CD14-positive monocyte (primary cell): ENCODE results near the gene HSD11B2. TPM values are rescaled to one million over a fixed set of nuclear protein-coding genes. Genes with fewer than 3 reads are reported as not detected.

ENCODE experiments used
- DNase-seq, 3 donors: peaks; one replicate each; pipeline ENCODE4 v3.0.0-alpha.2; 2011 to 2022
- H2AFZ ChIP-seq: 2 replicates; pipeline ENCODE4 v1.6.0; 2012; ENCODE audit warnings: mild to moderate bottlenecking, low read depth, low read length, inconsistent platforms; ENCODE audit not compliant: insufficient read depth, poor library complexity, severe bottlenecking
- H3K27ac ChIP-seq, 2 donors: 1 replicate in 1 of 2; 2 replicates in 1 of 2; pipeline ENCODE4 v1.5.1; 2012 to 2013; ENCODE audit warnings: low read length in 2 of 2, control low read depth in 1 of 2, inconsistent platforms in 1 of 2, low read depth in 1 of 2, mild to moderate bottlenecking in 1 of 2
- H3K27me3 ChIP-seq, 2 donors: one replicate each; pipeline versions ENCODE4 v1.6.0 to v1.6.1; 2011 to 2013; ENCODE audit warnings: low read length in 2 of 2; ENCODE audit not compliant: control insufficient read depth in 2 of 2, insufficient read depth in 2 of 2
- H3K36me3 ChIP-seq, 2 donors: replicated peaks in 1 of 2; 1 replicate in 1 of 2; 2 replicates in 1 of 2; pipeline versions ENCODE4 v1.5.1 to v1.6.1; 2012 to 2013; ENCODE audit warnings: low read length in 2 of 2, control low read depth in 1 of 2, inconsistent platforms in 1 of 2, mild to moderate bottlenecking in 1 of 2; ENCODE audit not compliant: insufficient read depth in 2 of 2, control insufficient read depth in 1 of 2
- H3K4me1 ChIP-seq, 2 donors: 1 replicate in 1 of 2; 2 replicates in 1 of 2; pipeline versions ENCODE4 v1.5.1 to v1.6.1; 2012 to 2013; ENCODE audit warnings: low read length in 2 of 2, control low read depth in 1 of 2, inconsistent platforms in 1 of 2, mild to moderate bottlenecking in 1 of 2, moderate library complexity in 1 of 2; ENCODE audit not compliant: insufficient read depth in 2 of 2, control insufficient read depth in 1 of 2
- H3K4me2 ChIP-seq: replicated peaks from 2 replicates; pipeline ENCODE3; 2012; ENCODE audit warnings: low read length, moderate library complexity, mild to moderate bottlenecking; ENCODE audit not compliant: poor library complexity, severe bottlenecking; ENCODE audit errors: extremely low read depth
- H3K4me3 ChIP-seq, 3 experiments: fragments of 200-600 bp in 1 of 3; sonication (generic) in 1 of 3; replicated peaks in 1 of 3; 1 replicate in 2 of 3; 2 replicates in 1 of 3; pipeline ENCODE4 v1.5.1; 2011 to 2013; ENCODE audit warnings: low read length in 3 of 3, mild to moderate bottlenecking in 3 of 3, control low read depth in 2 of 3, low read depth in 2 of 3, inconsistent platforms in 1 of 3, moderate library complexity in 1 of 3
- H3K79me2 ChIP-seq: 2 replicates; pipeline ENCODE4 v1.6.0; 2012; ENCODE audit warnings: mild to moderate bottlenecking, control low read depth, inconsistent platforms, low read length, moderate library complexity; ENCODE audit not compliant: insufficient read depth
- H3K9ac ChIP-seq: 2 replicates; pipeline ENCODE4 v1.6.0; 2017; ENCODE audit warnings: low read length, mild to moderate bottlenecking; ENCODE audit not compliant: insufficient read depth, poor library complexity, severe bottlenecking
- H3K9me3 ChIP-seq, 2 donors: replicated peaks in 1 of 2; 1 replicate in 1 of 2; 2 replicates in 1 of 2; pipeline versions ENCODE4 v1.5.1 to v1.6.1; 2012 to 2013; ENCODE audit warnings: low read length in 2 of 2, control low read depth in 1 of 2; ENCODE audit not compliant: control insufficient read depth in 1 of 2, insufficient read depth in 1 of 2
- H4K20me1 ChIP-seq: 2 replicates; pipeline ENCODE4 v1.6.0; 2012; ENCODE audit warnings: mild to moderate bottlenecking, low read length, control low read depth, moderate library complexity; ENCODE audit not compliant: insufficient read depth
- H3K27ac Mint-ChIP-seq, 7 donors: one replicate each; pipeline ENCODE4 v1.8.0; 2020; ENCODE audit warnings: mild to moderate bottlenecking in 7 of 7, mixed read lengths in 7 of 7, moderate library complexity in 6 of 7, inconsistent platforms in 2 of 7
- H3K27me3 Mint-ChIP-seq, 3 donors: one replicate each; pipeline ENCODE4 v1.8.0; 2021 to 2022; ENCODE audit warnings: low read depth in 3 of 3, mild to moderate bottlenecking in 3 of 3, mixed read lengths in 3 of 3, moderate library complexity in 3 of 3, inconsistent platforms in 1 of 3
- H3K36me3 Mint-ChIP-seq, 2 donors: one replicate each; pipeline ENCODE4 v1.8.0; 2020; ENCODE audit warnings: mixed read lengths in 2 of 2, inconsistent platforms in 1 of 2, mild to moderate bottlenecking in 1 of 2
- H3K4me1 Mint-ChIP-seq: one replicate; pipeline ENCODE4 v1.8.0; 2020; ENCODE audit warnings: mild to moderate bottlenecking, mixed read lengths
- H3K4me3 Mint-ChIP-seq, 2 donors: one replicate each; pipeline ENCODE4 v1.8.0; 2020; ENCODE audit warnings: mild to moderate bottlenecking in 2 of 2, mixed read lengths in 2 of 2, moderate library complexity in 1 of 2
- H3K9me3 Mint-ChIP-seq, 7 donors: one replicate each; pipeline ENCODE4 v1.8.0; 2020 to 2022; ENCODE audit warnings: mixed read lengths in 7 of 7, mild to moderate bottlenecking in 6 of 7, moderate library complexity in 6 of 7, inconsistent platforms in 2 of 7
- WGBS: methylation state at CpG from one replicate; pipeline ENCODE4 v1.1.5; 2013; ENCODE audit warnings: missing lambda C conversion rate; ENCODE audit not compliant: insufficient coverage; 5-methylcytosine and 5-hydroxymethylcytosine counted together
- intact Hi-C, 2 donors: fragments of 100-400 bp; cut with micrococcal nuclease; formaldehyde crosslinking; loops; one replicate each; pipeline versions ENCODE4 v1.15.0 to v1.15.1; 2023
- polyA minus RNA-seq: library from RNA; depleted of rRNA, polyadenylated mRNA; stranded (reverse); fragments of >200 nt; gene quantifications from 2 replicates; pipeline ENCODE4 v1.2.3, GENCODE V29; 2012
- polyA plus RNA-seq, 3 donors: library from polyadenylated mRNA; depleted of rRNA in 1 of 3; unstranded in 2 of 3; stranded (reverse) in 1 of 3; fragments of 300-500 nt in 2 of 3; fragments of >200 nt in 1 of 3; fragmentation: Illumina TruSeq in 2 of 3; gene quantifications; 1 replicate in 2 of 3; 2 replicates in 1 of 3; pipeline ENCODE4 v1.2.3, GENCODE V29; 2012 to 2021
- total RNA-seq, 12 experiments: library from RNA in 1 of 12; stranded (reverse) in 1 of 12; fragments of 120-200 nt in 1 of 12; gene quantifications; one replicate each; pipeline ENCODE4 v1.2.4 and lab custom pipeline; 2013 to 2026; ENCODE audit warnings: mixed read lengths in 6 of 12, inconsistent platforms in 1 of 12
- TF ChIP-seq, protein P1 (sequence below): fragments of 200-600 bp; IDR thresholded peaks from one replicate; pipeline ENCODE4 v1.8.0; 2022; ENCODE audit warnings: antibody characterized with exemption, mild to moderate bottlenecking

HSD11B2 gene
- total RNA-seq (2013), result 0.08 TPM
- not detected for polyA plus RNA-seq
- not detected in 2 replicates for polyA minus RNA-seq
- total RNA-seq (lab: John Stamatoyannopoulos, UW), result 0 to 1.4 (median 0.14) reads per million in 11 experiments

DNA sequence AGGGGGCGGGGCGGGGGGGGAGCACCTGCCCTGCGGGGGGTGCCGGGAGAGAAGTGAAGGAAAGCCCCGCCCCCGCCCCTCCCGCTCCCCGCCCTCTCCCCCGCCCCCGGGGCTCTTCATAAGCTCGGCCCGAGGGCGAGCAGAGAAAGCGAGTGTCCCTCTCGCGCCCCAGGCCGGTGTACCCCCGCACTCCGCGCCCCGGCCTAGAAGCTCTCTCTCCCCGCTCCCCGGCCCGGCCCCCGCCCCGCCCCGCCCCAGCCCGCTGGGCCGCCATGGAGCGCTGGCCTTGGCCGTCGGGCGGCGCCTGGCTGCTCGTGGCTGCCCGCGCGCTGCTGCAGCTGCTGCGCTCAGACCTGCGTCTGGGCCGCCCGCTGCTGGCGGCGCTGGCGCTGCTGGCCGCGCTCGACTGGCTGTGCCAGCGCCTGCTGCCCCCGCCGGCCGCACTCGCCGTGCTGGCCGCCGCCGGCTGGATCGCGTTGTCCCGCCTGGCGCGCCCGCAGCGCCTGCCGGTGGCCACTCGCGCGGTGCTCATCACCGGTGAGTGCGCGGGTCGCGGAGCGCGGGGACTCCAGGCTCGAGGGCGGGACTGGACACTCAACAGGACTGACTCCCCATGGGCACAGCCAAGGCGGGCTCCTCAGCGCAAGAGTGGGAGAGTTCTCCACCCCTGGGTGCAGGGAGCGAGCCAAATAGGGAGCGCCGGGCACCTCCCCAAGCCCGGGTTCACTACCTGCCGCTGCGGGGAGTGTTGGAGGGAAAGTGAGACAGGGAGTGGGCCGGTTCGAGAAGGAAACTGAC, at the start of gene HSD11B2:
Gene HSD11B2 (plus strand): TSS at position 145 of the 798 bp plus-strand sequence. CDS start 128 bp downstream, at position 273.
- peak within 1 kb of the TSS; percentile 27 to 70 (median 33) for H3K4me3 ChIP-seq

DNA sequence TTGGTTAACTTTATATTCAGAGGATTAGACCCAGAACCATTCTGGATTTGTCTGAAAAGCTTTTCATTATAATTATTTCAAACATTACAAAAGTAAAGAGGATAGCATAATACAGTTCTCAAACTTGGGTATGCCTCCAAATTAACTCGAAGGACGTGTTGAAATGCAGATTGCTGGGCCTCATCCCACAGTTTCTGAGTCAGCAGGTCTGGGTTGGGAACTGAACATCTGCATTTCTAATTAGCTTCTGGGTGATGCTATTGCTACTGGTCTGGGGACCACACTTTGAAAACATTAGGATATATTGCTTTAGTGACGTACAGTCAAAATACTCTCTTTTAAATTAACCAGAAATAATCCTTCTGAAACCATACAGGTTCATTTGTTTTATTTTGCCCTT, 47.6 kb upstream of the HSD11B2 start:
- Mint-ChIP-seq H3K27me3 (peaks cover 3 to 14% (median 12%) of the 10 kb centered on the region in 3 donors), H3K27ac (no peak overlapping the region), H3K4me3 (no peak overlapping the region), H3K36me3 (peaks cover 3% of the 10 kb centered on the region in 2 donors), H3K9me3 (no peaks in the 10 kb centered on the region), H3K4me1 (peaks cover 2% of the 10 kb centered on the region)
- Histone ChIP-seq H4K20me1 (no peaks in the 10 kb centered on the region), H3K27ac (no peak overlapping the region), H3K9ac (no peak overlapping the region), H3K4me2 (no peak overlapping the region), H3K9me3 (no peaks in the 10 kb centered on the region), H3K4me3 (no peak overlapping the region), H3K79me2 (no peaks in the 10 kb centered on the region), H3K27me3 (no peaks in the 10 kb centered on the region), H2AFZ (no peak overlapping the region), H3K4me1 (no peaks in the 10 kb centered on the region), H3K36me3 (no peaks in the 10 kb centered on the region)
- no CpG with 5 or more reads among the region's 3 CpGs for WGBS
- intact Hi-C loops, result no loop called here
- TF ChIP-seq, protein P1, sequence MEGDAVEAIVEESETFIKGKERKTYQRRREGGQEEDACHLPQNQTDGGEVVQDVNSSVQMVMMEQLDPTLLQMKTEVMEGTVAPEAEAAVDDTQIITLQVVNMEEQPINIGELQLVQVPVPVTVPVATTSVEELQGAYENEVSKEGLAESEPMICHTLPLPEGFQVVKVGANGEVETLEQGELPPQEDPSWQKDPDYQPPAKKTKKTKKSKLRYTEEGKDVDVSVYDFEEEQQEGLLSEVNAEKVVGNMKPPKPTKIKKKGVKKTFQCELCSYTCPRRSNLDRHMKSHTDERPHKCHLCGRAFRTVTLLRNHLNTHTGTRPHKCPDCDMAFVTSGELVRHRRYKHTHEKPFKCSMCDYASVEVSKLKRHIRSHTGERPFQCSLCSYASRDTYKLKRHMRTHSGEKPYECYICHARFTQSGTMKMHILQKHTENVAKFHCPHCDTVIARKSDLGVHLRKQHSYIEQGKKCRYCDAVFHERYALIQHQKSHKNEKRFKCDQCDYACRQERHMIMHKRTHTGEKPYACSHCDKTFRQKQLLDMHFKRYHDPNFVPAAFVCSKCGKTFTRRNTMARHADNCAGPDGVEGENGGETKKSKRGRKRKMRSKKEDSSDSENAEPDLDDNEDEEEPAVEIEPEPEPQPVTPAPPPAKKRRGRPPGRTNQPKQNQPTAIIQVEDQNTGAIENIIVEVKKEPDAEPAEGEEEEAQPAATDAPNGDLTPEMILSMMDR, result no peak
- no peak for DNase-seq

More for the DNA sequence above, at the start of gene HSD11B2:
- H3K4me1 ChIP-seq, result peaks cover 25 to 34% of the 10 kb centered on the region in 2 donors
- peaks cover 22 to 49% of the 10 kb centered on the region in 2 donors for H3K27me3 ChIP-seq
- no peak within 1 kb of the TSS for H3K27ac ChIP-seq
- intact Hi-C loops, result no loop called here
- Mint-ChIP-seq H3K4me3 (peak within 1 kb of the TSS; percentile 72 to 90), H3K36me3 (peaks cover 18 to 31% of the 10 kb centered on the region in 2 donors), H3K27ac (no peak within 1 kb of the TSS), H3K9me3 (peaks cover 0 to 21% (median 3%) of the 10 kb centered on the region in 7 donors), H3K4me1 (peaks cover 28% of the 10 kb centered on the region), H3K27me3 (peaks cover 47 to 63% (median 52%) of the 10 kb centered on the region in 3 donors)
- whole genome bisulfite sequencing, result under 1% methylated on average over 64 of the region's 87 CpGs
- peaks cover 0 to 9% of the 10 kb centered on the region in 2 donors for H3K9me3 ChIP-seq
- H3K79me2 ChIP-seq, result no peaks in the 10 kb centered on the region
- peak within 1 kb of the TSS; percentile 13 for H2AFZ ChIP-seq
- H4K20me1 ChIP-seq, result peaks cover 74% of the 10 kb centered on the region
- TF ChIP-seq, protein P1, result no peak
- H3K36me3 ChIP-seq, result peaks cover 4 to 8% of the 10 kb centered on the region in 2 donors
- peak; percentile 17 to 42 (median 39) for DNase-seq
- H3K4me2 ChIP-seq, result peak within 1 kb of the TSS; percentile 94
- H3K9ac ChIP-seq, result peak within 1 kb of the TSS; percentile 40
